HK-2 (cell line): ENCODE data around the gene ACIN1.

ENCODE experiments used
- DNase-seq: peaks from one replicate; pipeline ENCODE4 v3.0.0-alpha.2; 2018; ENCODE audit not compliant: unreplicated experiment

ACIN1 gene

GRCh38 chr14:23094666-23095195 lies at the start of gene ACIN1:
Gene ACIN1, minus strand, starts transcription at chr14:23095136. Its CDS starts 24 bp downstream, at chr14:23095112.
- peak; percentile 73 for DNase-seq

GRCh38 chr14:23143911-23144310 lies 49.0 kb upstream of the ACIN1 start:
- DNase-seq, result no peak

- no peak for DNase-seq
Observed at GRCh38 chr14:23142826-23143225, 47.9 kb upstream of the ACIN1 start.

- DNase-seq, result no peak
Observed at GRCh38 chr14:23141706-23142444, 46.9 kb upstream of the ACIN1 start.

GRCh38 chr14:23140371-23140770 lies 45.4 kb upstream of the ACIN1 start:
- no peak for DNase-seq

- no peak for DNase-seq
Observed at GRCh38 chr14:23139874-23140273, 44.9 kb upstream of the ACIN1 start.

- DNase-seq, result no peak
Observed at GRCh38 chr14:23137813-23138535, 43.0 kb upstream of the ACIN1 start.

GRCh38 chr14:23137192-23137812 lies 42.4 kb upstream of the ACIN1 start:
- no peak for DNase-seq

GRCh38 chr14:23136566-23137133 lies 41.7 kb upstream of the ACIN1 start:
- no peak for DNase-seq

- no peak for DNase-seq
Observed at GRCh38 chr14:23132970-23133369, 38.0 kb upstream of the ACIN1 start.

- no peak for DNase-seq
Observed at GRCh38 chr14:23131482-23131881, 36.5 kb upstream of the ACIN1 start.

GRCh38 chr14:23130871-23131270 lies 35.9 kb upstream of the ACIN1 start:
- DNase-seq, result no peak

GRCh38 chr14:23129759-23130316 lies 34.9 kb upstream of the ACIN1 start:
- no peak for DNase-seq

GRCh38 chr14:23128969-23129758 lies 34.2 kb upstream of the ACIN1 start:
- DNase-seq, result no peak

- no peak for DNase-seq
Observed at GRCh38 chr14:23127861-23128260, 32.9 kb upstream of the ACIN1 start.

- no peak for DNase-seq
Observed at GRCh38 chr14:23126548-23127278, 31.8 kb upstream of the ACIN1 start.

- DNase-seq, result no peak
Observed at GRCh38 chr14:23125933-23126524, 31.1 kb upstream of the ACIN1 start.

- no peak for DNase-seq
Observed at GRCh38 chr14:23125011-23125410, 30.1 kb upstream of the ACIN1 start.

- no peak for DNase-seq
Observed at GRCh38 chr14:23124337-23124954, 29.5 kb upstream of the ACIN1 start.

GRCh38 chr14:23123419-23123818 lies 28.5 kb upstream of the ACIN1 start:
- DNase-seq, result no peak
